Mesodermal cell (in vitro differentiated cells): ENCODE results near the gene NAA20.
A peak's percentile ranks its signal among the peaks of the same experiment; 100 is the strongest.

Source experiments
- H3K27ac ChIP-seq: 2 replicates; pipeline ENCODE4 v1.7.0; 2013; ENCODE audit warnings: mild to moderate bottlenecking, low read depth, low read length, moderate library complexity; ENCODE audit not compliant: severe bottlenecking
- H3K36me3 ChIP-seq: 2 replicates; pipeline ENCODE4 v1.7.1; 2013; ENCODE audit warnings: mild to moderate bottlenecking, low read length, moderate library complexity; ENCODE audit not compliant: control insufficient read depth, insufficient read depth
- H3K4me1 ChIP-seq: one replicate; pipeline ENCODE4 v1.7.1; 2013; ENCODE audit warnings: mild to moderate bottlenecking, low read length; ENCODE audit not compliant: insufficient read depth, control insufficient read depth, poor library complexity, severe bottlenecking
- H3K4me3 ChIP-seq: 2 replicates; pipeline ENCODE4 v1.7.0; 2013; ENCODE audit warnings: low read length, control low read depth, mild to moderate bottlenecking; ENCODE audit not compliant: insufficient read depth, poor library complexity, severe bottlenecking; ENCODE audit errors: extremely low read depth
- H3K9me3 ChIP-seq: 2 replicates; pipeline ENCODE4 v1.7.1; 2013; ENCODE audit warnings: mild to moderate bottlenecking, low read length, moderate library complexity; ENCODE audit not compliant: control insufficient read depth
- WGBS, 2 experiments: methylation state at CpG; one replicate each; pipeline ENCODE4 v1.1.5; 2013; ENCODE audit warnings: missing lambda C conversion rate in 2 of 2; ENCODE audit not compliant: insufficient coverage in 2 of 2; 5-methylcytosine and 5-hydroxymethylcytosine counted together

Gene NAA20

DNA sequence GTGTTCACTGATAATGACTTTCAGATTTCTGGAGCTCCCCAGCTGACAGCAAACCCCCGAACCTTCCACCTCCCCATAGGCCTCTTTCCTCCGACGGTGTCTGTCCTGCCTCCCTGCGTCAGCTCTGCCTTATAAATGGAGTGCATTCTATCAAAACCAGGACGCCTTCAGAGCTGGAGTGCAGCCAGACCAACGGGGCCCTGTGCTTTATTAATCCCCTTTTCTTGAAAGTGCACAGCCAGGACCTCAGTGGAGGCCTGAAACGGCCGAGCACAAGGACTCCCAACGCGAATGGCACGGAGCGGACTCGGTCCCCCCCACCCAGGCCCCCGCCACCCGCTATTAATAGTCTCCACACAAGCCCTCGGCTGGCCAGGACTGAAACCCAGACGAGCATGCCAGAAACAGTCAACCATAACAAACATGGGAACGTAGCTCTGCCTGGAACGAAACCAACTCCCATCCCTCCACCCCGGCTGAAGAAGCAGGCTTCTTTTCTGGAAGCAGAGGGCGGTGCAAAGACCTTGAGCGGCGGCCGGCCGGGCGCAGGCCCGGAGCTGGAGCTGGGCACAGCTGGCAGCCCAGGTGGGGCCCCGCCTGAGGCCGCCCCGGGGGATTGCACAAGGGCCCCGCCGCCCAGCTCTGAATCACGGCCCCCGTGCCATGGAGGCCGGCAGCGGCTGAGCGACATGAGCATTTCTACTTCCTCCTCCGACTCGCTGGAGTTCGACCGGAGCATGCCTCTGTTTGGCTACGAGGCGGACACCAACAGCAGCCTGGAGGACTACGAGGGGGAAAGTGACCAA is 42.3 kb upstream of the NAA20 start:
- Histone ChIP-seq H3K27ac (peak overlapping the region; percentile 98), H3K36me3 (peaks cover 69% of the 10 kb centered on the region), H3K4me1 (peaks cover 61% of the 10 kb centered on the region), H3K4me3 (peak overlapping the region; percentile 15), H3K9me3 (no peaks in the 10 kb centered on the region)
- WGBS, 2 experiments: 88 to 93% methylated on average over 37 to 38 of the region's 44 CpGs

DNA sequence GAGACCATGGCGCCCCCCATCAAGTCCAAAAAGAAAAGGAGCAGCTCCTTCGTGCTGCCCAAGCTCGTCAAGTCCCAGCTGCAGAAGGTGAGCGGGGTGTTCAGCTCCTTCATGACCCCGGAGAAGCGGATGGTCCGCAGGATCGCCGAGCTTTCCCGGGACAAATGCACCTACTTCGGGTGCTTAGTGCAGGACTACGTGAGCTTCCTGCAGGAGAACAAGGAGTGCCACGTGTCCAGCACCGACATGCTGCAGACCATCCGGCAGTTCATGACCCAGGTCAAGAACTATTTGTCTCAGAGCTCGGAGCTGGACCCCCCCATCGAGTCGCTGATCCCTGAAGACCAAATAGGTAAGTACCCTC is 41.7 kb upstream of the NAA20 start:
- Histone ChIP-seq H3K36me3 (peaks cover 64% of the 10 kb centered on the region), H3K4me3 (peak overlapping the region; percentile 15), H3K4me1 (peaks cover 58% of the 10 kb centered on the region), H3K9me3 (no peaks in the 10 kb centered on the region), H3K27ac (peak overlapping the region; percentile 98)
- WGBS, 2 experiments: 90 to 95% methylated on average over 15 of the region's 18 CpGs

DNA sequence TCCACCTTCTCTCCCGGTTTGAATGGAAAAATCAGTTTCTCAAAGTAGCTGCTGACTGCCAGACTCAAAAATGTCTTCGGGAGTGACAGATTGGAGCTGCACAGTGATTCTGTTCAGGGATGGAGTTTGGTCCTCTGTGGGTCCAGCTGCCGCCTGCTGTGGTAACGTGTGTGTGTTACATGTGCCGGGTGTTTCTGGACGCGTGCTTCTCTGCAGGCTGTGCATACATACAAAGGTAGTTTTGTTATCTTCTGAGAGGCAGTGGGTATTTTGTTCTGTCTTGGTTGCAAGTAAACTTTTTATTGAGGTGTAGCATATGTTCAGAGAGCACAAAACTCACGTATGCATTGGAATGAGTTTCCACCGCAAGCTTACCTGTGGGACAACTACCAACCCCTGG is 41.3 kb upstream of the NAA20 start:
- H3K9me3 ChIP-seq: no peaks in the 10 kb centered on the region
- H3K4me3 ChIP-seq: peak overlapping the region; percentile 15
- 91 to 96% methylated on average over 4 to 8 of the region's 9 CpGs for WGBS, 2 experiments
- peaks cover 62% of the 10 kb centered on the region for H3K4me1 ChIP-seq
- peak overlapping the region; percentile 98 for H3K27ac ChIP-seq
- H3K36me3 ChIP-seq: peaks cover 62% of the 10 kb centered on the region

DNA sequence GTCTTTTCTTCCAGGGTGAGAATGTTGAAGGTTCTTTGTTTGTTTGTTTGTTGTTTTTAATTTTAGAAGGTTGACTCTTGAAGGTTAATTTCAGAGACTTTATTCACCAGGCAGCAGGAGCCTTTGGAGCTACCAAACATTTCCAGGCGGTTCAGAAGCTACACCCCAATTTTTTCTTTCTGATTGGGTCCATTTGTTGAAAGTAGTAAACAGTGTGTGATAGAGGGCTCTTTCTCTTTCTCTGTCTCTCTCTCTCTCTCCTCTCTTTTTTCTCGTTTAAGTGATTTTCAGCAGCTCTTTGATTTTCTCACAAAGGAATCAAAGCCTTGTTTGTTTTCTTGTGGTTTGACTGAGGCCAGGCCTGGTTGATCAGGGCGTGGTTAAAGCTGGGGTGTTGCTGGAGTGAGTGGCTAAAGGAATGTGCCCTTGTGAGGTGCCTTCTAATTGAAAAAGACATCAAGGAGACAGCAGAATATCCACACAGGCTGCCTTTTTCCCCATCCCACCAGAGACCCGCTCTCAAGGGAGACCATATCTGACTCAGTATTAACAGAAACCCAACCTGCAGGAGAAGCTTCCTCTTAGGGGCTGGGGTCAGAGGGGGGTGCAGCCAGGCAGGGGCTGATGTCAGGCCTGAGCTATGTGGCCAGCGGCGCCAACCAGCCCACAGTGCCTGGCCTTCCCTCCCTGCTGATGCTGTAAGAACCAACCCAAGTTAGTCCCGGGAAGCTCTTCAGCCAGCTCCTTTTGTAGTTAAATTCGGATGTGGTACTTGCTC is 40.4 kb upstream of the NAA20 start:
- Histone ChIP-seq H3K27ac (peak overlapping the region; percentile 98), H3K36me3 (peaks cover 60% of the 10 kb centered on the region), H3K4me3 (peak overlapping the region; percentile 15), H3K9me3 (no peaks in the 10 kb centered on the region), H3K4me1 (peaks cover 69% of the 10 kb centered on the region)
- WGBS, 2 experiments: 7 to 18% methylated on average over 2 of the region's 8 CpGs

DNA sequence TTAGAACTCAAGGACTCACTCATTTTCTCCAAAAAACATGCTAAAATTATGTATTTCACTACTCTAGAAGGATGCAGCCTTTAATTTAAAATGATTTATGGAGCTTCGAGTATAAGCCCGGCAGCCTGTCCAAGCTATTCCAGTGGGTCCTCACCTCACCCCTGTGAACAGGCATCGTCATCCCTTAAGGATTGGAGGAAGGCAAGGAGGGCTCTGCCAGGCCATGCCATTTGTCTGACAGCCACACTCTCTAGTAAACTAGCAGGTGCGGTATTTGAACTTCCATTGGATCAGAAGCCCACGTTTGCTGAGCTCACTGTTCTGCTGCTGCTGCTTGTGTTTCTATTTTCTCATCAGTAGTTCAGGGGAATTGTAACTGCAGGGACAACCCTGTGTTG is 39.8 kb upstream of the NAA20 start:
- WGBS, 2 experiments: 84 to 89% methylated on average over 3 of the region's 5 CpGs
- peak overlapping the region; percentile 98 for H3K27ac ChIP-seq
- no peaks in the 10 kb centered on the region for H3K9me3 ChIP-seq
- peaks cover 59% of the 10 kb centered on the region for H3K36me3 ChIP-seq
- H3K4me3 ChIP-seq: no peak overlapping the region
- peaks cover 69% of the 10 kb centered on the region for H3K4me1 ChIP-seq

DNA sequence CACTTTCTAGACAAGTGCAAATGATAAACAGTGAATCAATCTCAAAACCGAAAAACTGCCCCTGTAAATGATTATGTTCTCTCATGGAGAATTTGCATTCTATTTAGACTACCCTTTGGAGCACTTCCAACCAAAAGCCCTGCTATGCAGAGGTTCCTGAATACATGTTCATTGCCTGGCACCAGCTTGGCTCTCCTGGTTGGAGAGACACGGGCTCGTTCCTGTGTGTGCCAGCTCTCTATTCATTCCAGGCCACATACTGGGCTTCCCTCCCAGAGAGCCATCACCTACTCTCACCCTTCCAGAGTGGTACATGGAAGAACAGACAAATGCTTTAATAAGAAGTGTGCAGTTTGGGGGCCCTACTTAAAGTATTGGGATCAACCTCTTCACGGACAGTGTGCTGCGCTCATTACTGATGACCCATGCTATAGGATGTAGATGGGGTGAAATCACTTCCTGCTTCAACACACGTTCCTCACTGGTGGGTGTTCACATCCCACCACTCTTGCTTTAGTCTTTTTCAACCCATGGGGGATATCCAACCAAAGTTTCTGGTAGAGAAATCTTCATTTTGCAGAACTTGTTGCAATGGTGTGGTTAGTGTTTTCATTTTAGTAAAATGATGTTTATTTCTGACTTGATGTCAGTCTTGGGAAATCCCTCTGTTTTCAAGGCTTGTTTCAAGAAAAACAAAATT is 38.5 kb upstream of the NAA20 start:
- Histone ChIP-seq H3K36me3 (peaks cover 62% of the 10 kb centered on the region), H3K27ac (peak overlapping the region; percentile 98), H3K4me3 (no peak overlapping the region), H3K4me1 (peaks cover 68% of the 10 kb centered on the region), H3K9me3 (no peaks in the 10 kb centered on the region)
- WGBS, 2 experiments: 97 to 100% methylated on average over 1 to 3 of the region's 6 CpGs

DNA sequence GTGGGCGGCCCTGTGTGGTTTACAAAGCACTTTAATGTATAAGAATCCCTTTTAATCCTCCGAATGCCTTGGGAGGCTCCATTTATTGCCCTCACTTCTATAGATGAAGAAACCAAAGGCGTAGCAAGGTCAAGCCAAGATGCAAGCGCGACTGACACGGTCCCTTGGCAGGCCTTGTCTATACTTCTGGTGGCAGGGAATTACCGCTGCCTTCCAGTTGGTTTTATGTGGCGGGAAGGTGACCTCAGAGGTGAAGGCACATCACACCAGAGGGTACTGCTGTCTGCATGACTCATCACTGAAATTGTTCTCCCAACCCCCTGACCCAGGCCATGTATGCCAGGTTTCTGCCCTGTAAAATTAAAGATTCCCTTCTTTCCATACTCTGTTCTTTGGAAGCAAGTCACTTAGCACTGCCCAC is 36.1 kb upstream of the NAA20 start:
- Histone ChIP-seq H3K4me3 (no peak overlapping the region), H3K27ac (peak overlapping the region; percentile 30), H3K36me3 (peaks cover 51% of the 10 kb centered on the region), H3K4me1 (peaks cover 49% of the 10 kb centered on the region), H3K9me3 (no peaks in the 10 kb centered on the region)
- 84 to 95% methylated on average over 8 of the region's 8 CpGs for WGBS, 2 experiments

DNA sequence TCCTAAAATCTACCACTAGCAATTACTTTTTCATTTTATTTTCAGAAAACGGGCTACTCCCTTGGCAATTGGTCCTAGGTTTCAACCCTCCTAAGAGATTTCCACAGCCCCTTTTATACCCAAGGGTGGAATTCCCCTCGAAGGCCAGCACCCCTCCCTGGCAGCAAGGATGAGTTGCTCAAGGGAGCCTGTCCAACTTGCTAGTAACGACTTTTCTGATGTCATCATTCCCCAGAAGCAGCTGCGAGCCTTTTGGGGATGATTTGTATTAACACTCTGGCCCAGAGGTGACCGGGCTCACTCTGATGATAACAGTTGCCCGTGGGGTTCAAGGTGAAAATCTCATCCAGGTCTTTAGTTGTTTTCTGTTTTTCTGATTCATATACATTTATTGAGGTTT is 30.7 kb upstream of the NAA20 start:
- no peak overlapping the region for H3K27ac ChIP-seq

DNA sequence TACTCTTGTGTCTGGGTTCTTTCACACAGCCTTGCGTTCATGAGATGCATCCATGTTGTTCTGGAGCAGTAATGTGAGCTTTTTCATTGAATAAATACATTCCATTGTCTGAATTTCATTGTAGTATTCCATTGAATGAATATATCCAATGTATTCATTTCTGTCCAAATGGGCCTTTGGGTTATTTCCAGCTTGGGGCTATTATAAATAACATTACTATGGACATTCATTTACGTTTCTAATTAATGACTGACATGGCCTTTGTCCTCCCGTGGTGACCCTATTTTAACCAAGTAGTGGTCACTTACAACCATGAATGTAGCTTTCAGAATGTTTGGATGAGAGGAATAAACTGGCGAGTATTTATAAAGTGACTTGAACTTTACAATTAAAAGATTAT is 30.1 kb upstream of the NAA20 start:
- Histone ChIP-seq H3K9me3 (no peaks in the 10 kb centered on the region), H3K36me3 (peaks cover 42% of the 10 kb centered on the region), H3K4me1 (peaks cover 27% of the 10 kb centered on the region), H3K27ac (no peak overlapping the region), H3K4me3 (no peak overlapping the region)
- 100% methylated on average over 1 of the region's 4 CpGs; no CpG with 5 or more reads in 1 of the 2 experiments for WGBS, 2 experiments

More for the DNA sequence above, 30.7 kb upstream of the NAA20 start:
- peaks cover 48% of the 10 kb centered on the region for H3K36me3 ChIP-seq
- H3K9me3 ChIP-seq: no peaks in the 10 kb centered on the region
- H3K4me3 ChIP-seq: no peak overlapping the region
- 89 to 90% methylated on average over 3 to 4 of the region's 6 CpGs for WGBS, 2 experiments
- peaks cover 23% of the 10 kb centered on the region for H3K4me1 ChIP-seq

DNA sequence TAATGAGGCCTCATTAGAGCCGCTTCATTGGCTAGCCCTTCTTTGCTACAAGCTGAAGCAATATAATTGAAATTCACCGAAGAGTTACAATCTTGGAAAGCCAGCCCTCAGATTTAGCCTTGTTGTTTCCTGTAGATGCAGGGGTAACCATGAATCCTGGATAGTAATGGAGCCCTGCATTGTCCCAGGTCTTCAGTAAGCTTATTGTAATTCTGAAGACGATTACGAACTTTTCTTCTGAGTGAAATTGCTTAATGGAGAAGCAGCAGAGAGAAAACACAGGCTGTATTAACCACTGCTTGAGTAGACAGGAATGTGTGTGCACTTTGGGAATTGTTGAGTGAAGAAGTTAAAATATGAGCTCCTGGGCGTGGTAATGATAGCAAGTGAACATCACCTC is 26.3 kb upstream of the NAA20 start:
- peak overlapping the region; percentile 98 for H3K27ac ChIP-seq
- no peaks in the 10 kb centered on the region for H3K9me3 ChIP-seq
- H3K36me3 ChIP-seq: peaks cover 31% of the 10 kb centered on the region
- no peak overlapping the region for H3K4me3 ChIP-seq
- H3K4me1 ChIP-seq: peaks cover 51% of the 10 kb centered on the region
- WGBS, 2 experiments: 97% methylated on average over 4 of the region's 5 CpGs
